Right lobe of liver (tissue), 6 donors: Measurements from ENCODE around the gene SPG11. TPM values are rescaled to one million over a fixed set of nuclear protein-coding genes. Genes with fewer than 3 reads are reported as not detected.

ENCODE experiments used
- ATAC-seq, 4 donors: fragments of 200-7000 bp; cut with Tn5 transposase; one replicate each; pipeline ENCODE4 v1.9.1; 2020; ENCODE audit warnings: mild to moderate bottlenecking in 4 of 4, moderate library complexity in 4 of 4
- DNase-seq, 3 donors: peaks; one replicate each; pipeline ENCODE4 v3.0.0-alpha.2; 2020
- H3K27ac ChIP-seq, 3 donors: fragments of 200-600 bp; one replicate each; pipeline ENCODE4 v1.8.0; 2022
- H3K27me3 ChIP-seq, 2 donors: fragments of 200-600 bp; one replicate each; pipeline ENCODE4 v1.8.0; 2022
- H3K36me3 ChIP-seq, 4 donors: fragments of 200-600 bp; sonication (generic) in 1 of 4; one replicate each; pipeline versions ENCODE4 v1.5.1 to v1.8.0; 2017 to 2022; ENCODE audit warnings: control low read depth in 1 of 4
- H3K4me1 ChIP-seq, 4 donors: fragments of 200-600 bp; sonication (generic) in 1 of 4; one replicate each; pipeline versions ENCODE4 v1.5.1 to v1.8.0; 2017 to 2022; ENCODE audit warnings: control low read depth in 1 of 4
- H3K4me3 ChIP-seq, 3 donors: fragments of 200-600 bp; one replicate each; pipeline ENCODE4 v1.8.0; 2022
- H3K9me3 ChIP-seq, 4 donors: fragments of 200-600 bp; sonication (generic) in 1 of 4; one replicate each; pipeline versions ENCODE4 v1.5.1 to v1.8.0; 2017 to 2022; ENCODE audit warnings: control low read depth in 1 of 4
- POLR2A ChIP-seq: fragments of 450-650 bp; IDR thresholded peaks from one replicate; pipeline ENCODE4 v1.6.1; 2017; ENCODE audit warnings: antibody characterized with exemption, mild to moderate bottlenecking
- WGBS: methylation state at CpG from one replicate; pipeline ENCODE4 v1.1.6; 2018; ENCODE audit warnings: low coverage, low lambda C conversion rate; ENCODE audit not compliant: insufficient coverage; ENCODE audit errors: missing lambda C conversion rate; 5-methylcytosine and 5-hydroxymethylcytosine counted together
- intact Hi-C, 2 donors: fragments of 100-400 bp; cut with DNase I; formaldehyde crosslinking; loops; one replicate each; pipeline versions ENCODE4 v1.11.2 to v1.14.1; 2022
- total RNA-seq, 6 experiments: library from RNA; depleted of rRNA in 2 of 6; stranded (reverse); fragments of >200 nt in 2 of 6; fragmentation: NEBNext Ultra II Directional in 3 of 6; extraction: Animal tissue kit (Norgen Biotek cat#: 25700) in 3 of 6; gene quantifications; one replicate each; pipeline versions ENCODE4 v1.1.0 to v1.2.4, GENCODE V29; 2016 to 2023
- TF ChIP-seq, protein P1 (sequence below), 4 donors: fragments of 200-600 bp in 3 of 4; fragments of 450-650 bp in 1 of 4; IDR thresholded peaks; one replicate each; pipeline versions ENCODE4 v1.5.1 to v1.8.0; 2016 to 2022; ENCODE audit warnings: antibody characterized with exemption in 4 of 4, mild to moderate bottlenecking in 2 of 4
- donor health status: DM: no; HTN: yes; CAD: no.
- donor health status: DM: no; HTN: no; CAD: no.
- donor health status: DM: no; HTN: no; CAD: no.
- donor health status: DM: no; HTN: yes; CAD: no.
- donor health status: DM: no; HTN: yes; CAD: no.

The SPG11 gene
- total RNA-seq, 6 experiments from 2014 or later: 35.4 to 55.6 (median 40.8) TPM

DNA sequence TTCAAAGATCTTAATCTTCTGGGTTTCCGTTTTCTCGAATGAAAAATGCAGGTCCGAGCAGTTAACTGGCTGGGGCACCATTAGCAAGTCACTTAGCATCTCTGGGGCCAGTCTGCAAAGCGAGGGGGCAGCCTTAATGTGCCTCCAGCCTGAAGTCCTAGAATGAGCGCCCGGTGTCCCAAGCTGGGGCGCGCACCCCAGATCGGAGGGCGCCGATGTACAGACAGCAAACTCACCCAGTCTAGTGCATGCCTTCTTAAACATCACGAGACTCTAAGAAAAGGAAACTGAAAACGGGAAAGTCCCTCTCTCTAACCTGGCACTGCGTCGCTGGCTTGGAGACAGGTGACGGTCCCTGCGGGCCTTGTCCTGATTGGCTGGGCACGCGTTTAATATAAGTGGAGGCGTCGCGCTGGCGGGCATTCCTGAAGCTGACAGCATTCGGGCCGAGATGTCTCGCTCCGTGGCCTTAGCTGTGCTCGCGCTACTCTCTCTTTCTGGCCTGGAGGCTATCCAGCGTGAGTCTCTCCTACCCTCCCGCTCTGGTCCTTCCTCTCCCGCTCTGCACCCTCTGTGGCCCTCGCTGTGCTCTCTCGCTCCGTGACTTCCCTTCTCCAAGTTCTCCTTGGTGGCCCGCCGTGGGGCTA is 47.8 kb upstream of the SPG11 start, which contains the start of the genes B2M and PATL2:
B2M (plus strand) TSS at position 422 of the 647 bp plus-strand sequence; CDS start at position 452, 30 bp downstream.
PATL2 (minus strand) TSS at position 228 of the 647 bp plus-strand sequence. CDS start 34,833 bp downstream, outside the sequence.
- DNase-seq: peak; percentile 95 to 96 (median 96)
- Histone ChIP-seq H3K4me3 (peak within 1 kb of the TSS; percentile 78 to 94 (median 78)), H3K9me3 (no peaks in the 10 kb centered on the region), H3K27me3 (no peaks in the 10 kb centered on the region), H3K4me1 (peaks cover 0 to 17% (median 0%) of the 10 kb centered on the region in 4 donors), H3K27ac (peak within 1 kb of the TSS; percentile 99 to 100 (median 100)), H3K36me3 (peaks cover 8 to 13% (median 11%) of the 10 kb centered on the region in 4 donors)
- intact Hi-C loops: no loop called here
- WGBS: 0% methylated on average over 19 of the region's 37 CpGs
- ATAC-seq: peak; percentile 89 to 93 (median 92)
- peak; percentile 100 for TF ChIP-seq POLR2A
- TF ChIP-seq, protein P1, sequence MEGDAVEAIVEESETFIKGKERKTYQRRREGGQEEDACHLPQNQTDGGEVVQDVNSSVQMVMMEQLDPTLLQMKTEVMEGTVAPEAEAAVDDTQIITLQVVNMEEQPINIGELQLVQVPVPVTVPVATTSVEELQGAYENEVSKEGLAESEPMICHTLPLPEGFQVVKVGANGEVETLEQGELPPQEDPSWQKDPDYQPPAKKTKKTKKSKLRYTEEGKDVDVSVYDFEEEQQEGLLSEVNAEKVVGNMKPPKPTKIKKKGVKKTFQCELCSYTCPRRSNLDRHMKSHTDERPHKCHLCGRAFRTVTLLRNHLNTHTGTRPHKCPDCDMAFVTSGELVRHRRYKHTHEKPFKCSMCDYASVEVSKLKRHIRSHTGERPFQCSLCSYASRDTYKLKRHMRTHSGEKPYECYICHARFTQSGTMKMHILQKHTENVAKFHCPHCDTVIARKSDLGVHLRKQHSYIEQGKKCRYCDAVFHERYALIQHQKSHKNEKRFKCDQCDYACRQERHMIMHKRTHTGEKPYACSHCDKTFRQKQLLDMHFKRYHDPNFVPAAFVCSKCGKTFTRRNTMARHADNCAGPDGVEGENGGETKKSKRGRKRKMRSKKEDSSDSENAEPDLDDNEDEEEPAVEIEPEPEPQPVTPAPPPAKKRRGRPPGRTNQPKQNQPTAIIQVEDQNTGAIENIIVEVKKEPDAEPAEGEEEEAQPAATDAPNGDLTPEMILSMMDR (IDR thresholded peaks at IDR 0.05): no peak

DNA sequence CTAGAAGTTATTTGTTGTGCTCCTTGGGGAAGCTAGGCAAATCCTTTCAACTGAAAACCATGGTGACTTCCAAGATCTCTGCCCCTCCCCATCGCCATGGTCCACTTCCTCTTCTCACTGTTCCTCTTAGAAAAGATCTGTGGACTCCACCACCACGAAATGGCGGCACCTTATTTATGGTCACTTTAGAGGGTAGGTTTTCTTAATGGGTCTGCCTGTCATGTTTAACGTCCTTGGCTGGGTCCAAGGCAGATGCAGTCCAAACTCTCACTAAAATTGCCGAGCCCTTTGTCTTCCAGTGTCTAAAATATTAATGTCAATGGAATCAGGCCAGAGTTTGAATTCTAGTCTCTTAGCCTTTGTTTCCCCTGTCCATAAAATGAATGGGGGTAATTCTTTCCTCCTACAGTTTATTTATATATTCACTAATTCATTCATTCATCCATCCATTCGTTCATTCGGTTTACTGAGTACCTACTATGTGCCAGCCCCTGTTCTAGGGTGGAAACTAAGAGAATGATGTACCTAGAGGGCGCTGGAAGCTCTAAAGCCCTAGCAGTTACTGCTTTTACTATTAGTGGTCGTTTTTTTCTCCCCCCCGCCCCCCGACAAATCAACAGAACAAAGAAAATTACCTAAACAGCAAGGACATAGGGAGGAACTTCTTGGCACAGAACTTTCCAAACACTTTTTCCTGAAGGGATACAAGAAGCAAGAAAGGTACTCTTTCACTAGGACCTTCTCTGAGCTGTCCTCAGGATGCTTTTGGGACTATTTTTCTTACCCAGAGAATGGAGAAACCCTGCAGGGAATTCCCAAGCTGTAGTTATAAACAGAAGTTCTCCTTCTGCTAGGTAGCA is 47.0 kb upstream of the SPG11 start:
- no peak for DNase-seq
- H3K9me3 ChIP-seq: no peaks in the 10 kb centered on the region
- H3K27ac ChIP-seq: peak overlapping the region; percentile 99 to 100 (median 100)
- peaks cover 4 to 6% (median 5%) of the 10 kb centered on the region in 4 donors for H3K36me3 ChIP-seq
- intact Hi-C loops: no loop called here
- peak in 2 of 4 donors; percentile 4 to 9 for ATAC-seq
- H3K4me1 ChIP-seq: peaks cover 0 to 17% (median 0%) of the 10 kb centered on the region in 4 donors
- no peaks in the 10 kb centered on the region for H3K27me3 ChIP-seq
- TF ChIP-seq POLR2A: no peak
- TF ChIP-seq, protein P1 (IDR thresholded peaks at IDR 0.05): peak in 3 of 4 donors; percentile 21 to 40 (median 28)
- peak overlapping the region; percentile 78 to 94 (median 78) for H3K4me3 ChIP-seq
- WGBS: 20% methylated on average over 11 of the region's 11 CpGs

DNA sequence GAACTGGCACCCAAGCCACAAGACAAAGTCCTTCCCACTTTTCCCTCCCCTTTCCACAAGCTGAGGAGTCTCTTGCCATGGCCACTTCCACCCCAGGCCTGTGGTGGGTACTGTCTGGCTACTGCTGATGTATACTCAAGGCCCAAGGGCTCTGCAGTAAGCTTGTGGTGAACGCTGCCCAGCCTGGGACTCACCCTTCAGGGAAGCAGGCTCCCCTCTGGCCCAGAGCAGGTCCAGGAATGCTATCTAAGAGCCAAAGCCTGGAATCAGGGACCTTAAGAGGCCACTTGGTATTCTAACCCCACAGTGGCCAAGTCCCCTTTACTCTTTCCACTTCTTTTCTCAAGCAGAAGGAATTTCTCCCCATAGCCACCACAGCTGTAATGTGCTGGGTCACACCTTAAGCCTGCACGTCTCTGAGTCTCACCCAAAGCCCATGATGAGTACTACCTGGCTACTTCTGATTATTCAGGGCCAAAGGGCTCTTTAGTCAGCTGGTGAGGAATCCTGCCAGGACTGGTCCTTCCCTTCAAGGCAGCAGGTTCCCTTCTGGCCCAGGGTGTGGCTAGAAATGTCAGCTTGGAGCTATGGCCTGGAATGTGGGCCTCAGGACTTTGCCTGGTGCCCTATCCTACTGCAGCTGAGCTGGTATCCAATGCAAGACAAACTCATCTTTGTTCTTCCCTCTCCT is 43.6 kb upstream of the SPG11 start:
- no peak overlapping the region for H3K27ac ChIP-seq
- DNase-seq: no peak

DNA sequence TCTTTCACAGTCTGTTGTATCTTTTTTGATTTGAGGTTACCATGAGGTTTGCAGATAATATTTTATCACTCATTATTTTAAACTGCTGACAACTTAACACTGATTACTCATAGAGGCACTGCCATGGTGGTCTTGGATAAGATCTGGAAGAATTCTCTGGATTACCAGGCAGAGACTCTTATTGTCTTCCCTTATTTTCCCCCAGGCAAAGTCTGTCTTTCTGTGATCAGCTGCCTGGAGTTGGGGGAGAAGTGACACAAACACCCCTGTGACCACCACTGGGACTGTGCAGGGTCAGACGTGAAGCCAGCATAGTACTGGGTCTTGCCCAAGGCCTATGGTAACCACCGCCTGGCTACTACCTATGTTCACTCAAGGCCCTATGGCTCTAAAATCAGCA is 42.9 kb upstream of the SPG11 start:
- Histone ChIP-seq H3K36me3 (no peaks in the 10 kb centered on the region), H3K4me1 (no peaks in the 10 kb centered on the region), H3K27me3 (no peaks in the 10 kb centered on the region), H3K4me3 (no peak overlapping the region), H3K9me3 (no peaks in the 10 kb centered on the region), H3K27ac (no peak overlapping the region)
- intact Hi-C loops: no loop called here
- DNase-seq (no peak), ATAC-seq (no peak)
- no peak for TF ChIP-seq POLR2A
- TF ChIP-seq, protein P1 (IDR thresholded peaks at IDR 0.05): no peak
- WGBS: 100% methylated on average over 1 of the region's 2 CpGs

More for the DNA sequence above, 43.6 kb upstream of the SPG11 start:
- no peak for TF ChIP-seq POLR2A
- TF ChIP-seq, protein P1 (IDR thresholded peaks at IDR 0.05): no peak
- no CpG with 5 or more reads among the region's 2 CpGs for WGBS
- intact Hi-C loops: no loop called here
- no peaks in the 10 kb centered on the region for H3K4me1 ChIP-seq
- H3K27me3 ChIP-seq: no peaks in the 10 kb centered on the region
- no peaks in the 10 kb centered on the region for H3K9me3 ChIP-seq
- no peaks in the 10 kb centered on the region for H3K36me3 ChIP-seq
- no peak overlapping the region for H3K4me3 ChIP-seq
- ATAC-seq: no peak
